NCI-H1417 treated with DMSO at 0.1 percent for 48 hours (cell line): Measurements from ENCODE around the gene CAMSAP2.

Experiments
- DNase-seq: peaks from one replicate; lab custom pipeline; 2025; lab: John Stamatoyannopoulos, UW

CAMSAP2 gene

GRCh38 chr1:200838676-200839445 is 100.2 kb downstream of the CAMSAP2 start:
- no peak for DNase-seq

GRCh38 chr1:200845360-200845759 is 106.7 kb downstream of the CAMSAP2 start:
- DNase-seq: no peak

- DNase-seq: no peak
Observed at GRCh38 chr1:200846398-200846797, 107.7 kb downstream of the CAMSAP2 start.

- DNase-seq: no peak
Observed at GRCh38 chr1:200849430-200849829, 110.7 kb downstream of the CAMSAP2 start.

DNA sequence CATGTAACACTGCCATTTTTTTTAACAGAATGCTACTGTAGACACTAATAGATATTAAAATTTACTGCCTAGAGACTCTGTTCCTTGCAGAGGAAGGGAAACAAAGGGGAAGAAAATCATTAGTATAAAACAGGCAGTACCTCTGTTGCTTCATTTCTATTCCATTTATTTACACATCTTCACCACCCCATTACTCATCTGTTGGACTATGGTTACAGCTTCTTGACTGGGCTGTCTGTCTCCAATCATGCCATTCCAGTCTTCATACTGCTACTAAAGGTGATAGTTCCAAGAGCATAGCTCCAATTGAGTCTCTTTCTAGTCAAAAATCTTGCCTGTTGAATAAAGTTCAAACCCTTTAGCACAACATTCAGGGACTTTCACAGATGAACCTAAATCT is 111.9 kb downstream of the CAMSAP2 start:
- DNase-seq: no peak

GRCh38 chr1:200856716-200857357 is 118.1 kb downstream of the CAMSAP2 start:
- DNase-seq: no peak

- DNase-seq: no peak
Observed at GRCh38 chr1:200857804-200858203, 119.1 kb downstream of the CAMSAP2 start.

DNA sequence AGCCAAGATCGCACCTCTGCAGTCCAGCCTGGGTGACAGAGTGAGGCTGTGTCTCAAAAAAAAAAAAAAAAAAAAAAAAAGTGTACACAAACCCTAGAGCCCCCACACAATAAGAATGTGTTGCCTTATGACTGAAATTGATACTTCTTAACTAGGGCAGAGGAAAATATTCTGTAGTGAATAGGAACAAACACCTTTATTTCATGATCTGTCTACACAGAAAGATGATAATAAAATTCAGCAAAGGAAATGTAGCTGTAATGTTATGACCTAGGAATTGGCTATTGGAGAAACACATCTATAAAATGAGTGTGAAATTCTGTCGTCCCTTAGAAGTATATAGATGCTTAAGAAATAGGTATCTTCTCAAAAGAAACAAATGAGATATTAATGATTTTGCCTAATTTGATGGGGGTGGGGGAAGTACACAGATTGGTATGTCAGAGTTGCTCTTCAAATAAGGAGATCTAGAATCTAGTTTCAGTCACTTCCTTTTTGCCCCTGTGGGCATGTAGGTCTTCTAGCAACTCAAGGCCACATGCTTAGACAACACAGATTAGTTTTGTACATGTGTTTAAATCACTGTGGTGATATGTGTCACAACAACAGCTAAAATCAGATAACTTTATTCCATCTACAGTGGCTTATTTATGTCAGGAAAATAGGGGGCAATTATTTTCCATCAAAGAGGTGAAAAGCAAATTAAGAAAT is 123.4 kb downstream of the CAMSAP2 start:
- no peak for DNase-seq

- no peak for DNase-seq
Observed at GRCh38 chr1:200862713-200863415, 124.2 kb downstream of the CAMSAP2 start.

DNA sequence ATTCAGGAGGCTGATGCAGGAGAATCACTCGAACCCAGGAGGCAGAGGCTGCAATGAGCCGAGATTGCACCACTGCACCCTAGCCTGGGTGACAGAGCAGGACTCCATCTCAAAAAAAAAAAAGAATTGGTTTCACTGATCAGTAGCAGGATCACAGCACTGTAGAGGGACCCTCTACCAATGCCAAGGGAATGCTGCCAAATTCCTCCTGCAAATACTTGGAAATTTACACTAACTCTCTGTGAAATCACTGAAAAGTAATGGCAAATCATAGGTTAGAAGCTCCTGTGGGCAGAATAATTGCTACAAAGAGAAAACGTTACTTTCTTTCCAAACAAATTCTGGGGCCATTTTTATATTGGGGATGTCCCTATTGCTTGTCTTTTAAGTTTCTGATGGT is 127.4 kb downstream of the CAMSAP2 start:
- DNase-seq: no peak

DNA sequence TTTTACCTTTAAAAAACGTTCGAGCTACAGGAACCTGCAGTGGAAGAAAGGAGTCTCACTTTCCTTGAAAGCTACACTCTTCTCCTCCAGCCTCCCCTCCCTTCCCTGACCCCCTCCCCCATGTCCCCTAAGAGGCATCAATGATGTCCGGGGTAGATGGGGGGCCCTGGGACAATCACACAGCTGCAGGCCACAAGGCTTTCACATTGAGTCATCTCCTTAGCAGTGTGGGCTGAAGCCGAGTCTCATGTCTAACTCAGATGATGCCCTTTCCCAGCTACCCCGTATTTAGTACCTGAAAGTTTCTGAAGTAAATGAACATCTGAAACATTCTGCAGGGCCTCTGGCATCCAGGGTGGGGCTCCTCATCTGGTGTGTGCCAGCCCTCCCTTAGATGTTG is 127.8 kb downstream of the CAMSAP2 start:
- DNase-seq: no peak

GRCh38 chr1:200867018-200867811 is 128.5 kb downstream of the CAMSAP2 start:
- DNase-seq: no peak

GRCh38 chr1:200869376-200869752 is 130.7 kb downstream of the CAMSAP2 start:
- no peak for DNase-seq

- DNase-seq: no peak
Observed at GRCh38 chr1:200869753-200870391, 131.2 kb downstream of the CAMSAP2 start.

GRCh38 chr1:200872446-200873115 is 133.9 kb downstream of the CAMSAP2 start, which contains the start of gene GPR25:
GPR25 (plus strand) TSS chr1:200872981; CDS start chr1:200873038, 57 bp downstream.
- no peak for DNase-seq

DNA sequence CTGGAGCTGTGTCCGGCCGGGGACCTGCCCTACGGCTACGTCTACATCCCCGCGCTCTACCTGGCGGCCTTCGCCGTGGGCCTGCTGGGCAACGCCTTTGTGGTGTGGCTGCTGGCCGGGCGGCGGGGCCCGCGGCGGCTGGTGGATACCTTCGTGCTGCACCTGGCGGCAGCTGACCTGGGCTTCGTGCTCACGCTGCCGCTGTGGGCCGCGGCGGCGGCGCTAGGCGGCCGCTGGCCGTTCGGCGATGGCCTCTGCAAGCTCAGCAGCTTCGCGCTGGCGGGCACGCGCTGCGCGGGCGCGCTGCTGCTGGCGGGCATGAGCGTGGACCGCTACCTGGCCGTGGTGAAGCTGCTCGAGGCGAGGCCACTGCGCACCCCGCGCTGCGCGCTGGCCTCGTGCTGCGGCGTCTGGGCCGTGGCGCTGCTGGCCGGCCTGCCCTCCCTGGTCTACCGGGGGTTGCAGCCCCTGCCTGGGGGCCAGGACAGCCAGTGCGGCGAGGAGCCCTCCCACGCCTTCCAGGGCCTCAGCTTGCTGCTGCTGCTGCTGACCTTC is 134.5 kb downstream of the CAMSAP2 start:
- DNase-seq: no peak

DNA sequence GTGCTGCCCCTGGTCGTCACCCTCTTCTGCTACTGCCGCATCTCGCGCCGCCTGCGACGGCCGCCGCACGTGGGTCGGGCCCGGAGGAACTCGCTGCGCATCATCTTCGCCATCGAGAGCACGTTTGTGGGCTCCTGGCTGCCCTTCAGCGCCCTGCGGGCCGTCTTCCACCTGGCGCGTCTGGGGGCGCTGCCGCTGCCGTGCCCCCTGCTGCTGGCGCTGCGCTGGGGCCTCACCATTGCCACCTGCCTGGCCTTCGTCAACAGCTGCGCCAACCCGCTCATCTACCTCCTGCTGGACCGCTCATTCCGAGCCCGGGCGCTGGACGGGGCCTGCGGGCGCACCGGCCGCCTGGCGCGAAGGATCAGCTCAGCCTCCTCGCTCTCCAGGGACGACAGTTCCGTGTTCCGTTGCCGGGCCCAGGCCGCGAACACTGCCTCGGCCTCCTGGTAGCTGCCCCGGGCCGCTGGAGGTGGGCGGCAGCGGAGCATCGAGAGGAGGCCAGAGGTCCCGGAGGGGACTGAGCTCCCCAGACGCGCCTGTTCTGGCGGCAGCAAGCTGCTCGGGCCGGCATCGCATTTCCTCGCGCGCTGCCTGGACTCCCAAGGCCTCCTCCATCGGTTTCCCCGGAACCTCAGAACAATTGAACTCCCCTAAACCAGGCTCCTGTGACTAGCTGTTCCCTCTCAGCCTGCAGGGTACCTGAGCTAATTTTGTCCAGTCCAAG is 135.1 kb downstream of the CAMSAP2 start:
- peak; percentile 19 for DNase-seq

GRCh38 chr1:200874694-200875093 is 136.0 kb downstream of the CAMSAP2 start:
- no peak for DNase-seq

GRCh38 chr1:200875416-200875815 is 136.7 kb downstream of the CAMSAP2 start:
- DNase-seq: no peak
